ENCODE measurements around the gene PCYT1B.

GRCh38 chrX:24646006-24646405 is 1.1 kb downstream of the PCYT1B start:
- TF ChIP-seq CTCF (conservative IDR thresholded peaks at IDR 0.05; ENCODE audit: low read length) (no peak), EZH2phosphoT487 (IDR thresholded peaks at IDR 0.05; ENCODE audit: borderline replicate concordance) (no peak)

Measured in Loucy (cell line).